HG03066 (cell line): ENCODE measurements around the gene RGS12.

ENCODE experiments used
- ATAC-seq: cut with Tn5 transposase; IDR thresholded peaks from one replicate; pipeline ENCODE4 v1.9.1; 2021; ENCODE audit warnings: low read depth; ENCODE audit not compliant: unreplicated experiment

The RGS12 gene

GRCh38 chr4:3307486-3307885 is 14.7 kb downstream of the RGS12 start:
- no peak for ATAC-seq

- ATAC-seq = no peak
These were observed 15.2 kb downstream of the RGS12 start for GRCh38 chr4:3307891-3308575.

- ATAC-seq = no peak
These were observed 15.9 kb downstream of the RGS12 start for GRCh38 chr4:3308691-3309090.

GRCh38 chr4:3310301-3311094 is 17.7 kb downstream of the RGS12 start:
- ATAC-seq = no peak

- no peak for ATAC-seq
These were observed 18.2 kb downstream of the RGS12 start for GRCh38 chr4:3311095-3311372.

GRCh38 chr4:3311489-3312171 is 18.8 kb downstream of the RGS12 start:
- no peak for ATAC-seq

GRCh38 chr4:3312362-3312761 is 19.5 kb downstream of the RGS12 start:
- ATAC-seq = no peak

GRCh38 chr4:3313139-3313538 is 20.3 kb downstream of the RGS12 start:
- no peak for ATAC-seq

- ATAC-seq = no peak
These were observed 20.9 kb downstream of the RGS12 start for GRCh38 chr4:3313556-3314228.

- ATAC-seq = no peak
These were observed 22.0 kb downstream of the RGS12 start for GRCh38 chr4:3314706-3315260.

GRCh38 chr4:3315566-3315965 is 22.7 kb downstream of the RGS12 start:
- no peak for ATAC-seq

- no peak for ATAC-seq
These were observed 23.3 kb downstream of the RGS12 start for GRCh38 chr4:3316146-3316545.

- ATAC-seq = no peak
These were observed 24.3 kb downstream of the RGS12 start for GRCh38 chr4:3317011-3317655.

GRCh38 chr4:3317656-3318211 is 24.9 kb downstream of the RGS12 start:
- no peak for ATAC-seq

- no peak for ATAC-seq
These were observed 25.8 kb downstream of the RGS12 start for GRCh38 chr4:3318561-3319021.

- ATAC-seq = no peak
These were observed 27.7 kb downstream of the RGS12 start for GRCh38 chr4:3320361-3321023.

- ATAC-seq = no peak
These were observed 28.6 kb downstream of the RGS12 start for GRCh38 chr4:3321295-3321889.

- ATAC-seq = no peak
These were observed 29.3 kb downstream of the RGS12 start for GRCh38 chr4:3322059-3322550.

GRCh38 chr4:3323071-3323481 is 30.3 kb downstream of the RGS12 start:
- ATAC-seq = no peak
